Hindlimb muscle (tissue), 1 donor: ENCODE data around the gene ZFHX3. TPM values are rescaled to one million over a fixed set of nuclear protein-coding genes. Genes with fewer than 3 reads are reported as not detected.

ENCODE experiments used
- DNase-seq: peaks from one replicate; pipeline ENCODE4 v3.0.0-alpha.2; 2013
- polyA plus RNA-seq: library from polyadenylated mRNA; unstranded; fragments of 120-200 nt; gene quantifications from one replicate; pipeline ENCODE4 v1.2.1, GENCODE V29; 2013; ENCODE audit not compliant: insufficient read length

Gene ZFHX3
- polyA plus RNA-seq, 1 donor: 8.8 TPM

DNA sequence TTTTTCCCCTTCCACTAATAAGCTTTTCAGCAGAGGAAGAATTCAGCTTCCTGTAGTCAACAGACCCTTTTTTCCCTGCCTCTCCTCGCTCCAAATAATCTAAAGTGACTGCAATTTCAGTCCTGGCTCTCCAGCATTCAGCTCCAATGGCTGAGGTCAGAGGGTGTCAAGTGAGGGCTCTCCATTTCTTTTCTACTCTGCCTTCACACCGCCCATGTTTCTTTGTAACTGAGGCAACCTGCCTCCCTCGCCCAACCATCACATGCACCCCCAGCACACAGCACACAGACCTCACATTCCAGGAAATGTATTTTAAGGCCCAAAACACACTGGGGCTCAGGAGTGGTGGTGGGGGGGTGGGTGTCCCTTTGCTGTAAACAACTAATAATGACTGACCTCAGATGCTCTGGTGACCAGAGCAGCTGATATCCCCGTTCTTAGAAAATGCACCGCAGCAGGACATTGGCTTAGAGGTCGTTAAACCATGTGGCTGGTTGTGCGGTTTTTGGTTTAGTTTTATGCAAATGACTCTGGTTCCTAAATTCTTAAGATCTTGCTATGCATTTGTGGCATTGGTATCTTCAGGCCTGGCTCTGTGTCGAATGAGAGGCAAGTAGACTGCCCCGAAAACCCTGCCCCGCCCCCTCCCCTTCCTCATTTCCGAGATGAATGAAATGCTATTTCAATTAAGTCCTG lies 203.6 kb downstream of the ZFHX3 start:
- no peak for DNase-seq

DNA sequence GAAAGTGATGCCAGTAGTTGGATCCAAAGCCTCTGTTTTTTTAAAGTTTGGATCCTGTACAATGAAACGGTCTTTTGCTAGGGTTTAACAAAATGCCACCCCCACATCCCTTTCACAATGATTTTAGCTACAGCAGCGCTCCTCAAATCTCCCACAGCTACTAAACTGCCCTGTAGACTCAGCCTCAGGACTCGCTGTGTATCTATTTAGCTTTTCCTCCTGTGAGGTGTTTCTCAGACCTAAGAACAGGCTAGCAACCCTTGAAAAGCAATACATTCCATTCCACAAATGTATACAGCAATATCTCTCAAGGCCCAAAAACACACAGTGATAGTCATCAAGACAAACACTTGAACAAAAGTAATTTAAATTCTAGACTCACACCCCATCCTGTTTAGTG lies 206.4 kb downstream of the ZFHX3 start:
- DNase-seq: no peak

DNA sequence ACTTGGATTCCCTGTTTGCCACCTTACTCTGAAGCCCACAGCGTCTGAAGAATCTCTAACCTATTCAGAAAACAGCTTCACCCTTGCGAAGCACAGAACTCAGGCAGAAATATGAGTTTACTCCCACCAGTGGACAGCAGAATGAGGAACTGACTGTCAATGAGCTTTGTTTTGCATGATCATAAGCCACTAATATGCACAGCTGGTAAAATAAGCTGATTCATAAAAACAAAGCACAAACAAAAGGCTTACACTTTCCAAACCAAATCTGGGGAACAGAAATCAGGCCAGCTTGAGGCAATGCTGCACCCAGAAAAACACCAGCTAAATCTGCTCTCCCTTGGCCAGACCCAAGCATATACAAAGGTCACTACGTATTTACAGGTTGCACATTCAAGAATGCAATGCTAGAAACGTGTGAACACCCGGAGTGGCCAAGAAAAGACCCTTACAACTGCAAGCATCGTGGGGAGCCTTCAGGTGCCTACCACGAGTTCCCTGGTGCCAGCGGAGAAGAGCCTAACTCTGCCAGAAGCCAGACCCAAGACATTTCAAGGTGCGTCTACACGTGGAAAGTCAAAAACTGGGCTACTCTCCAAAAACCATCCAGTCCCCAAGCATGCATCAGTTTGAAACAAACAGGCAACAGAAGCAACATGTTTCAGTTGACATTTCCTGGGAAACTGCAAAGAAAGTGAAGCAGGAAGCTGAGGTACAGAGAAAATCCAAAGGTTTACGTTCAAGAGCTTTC lies 207.1 kb downstream of the ZFHX3 start:
- no peak for DNase-seq

DNA sequence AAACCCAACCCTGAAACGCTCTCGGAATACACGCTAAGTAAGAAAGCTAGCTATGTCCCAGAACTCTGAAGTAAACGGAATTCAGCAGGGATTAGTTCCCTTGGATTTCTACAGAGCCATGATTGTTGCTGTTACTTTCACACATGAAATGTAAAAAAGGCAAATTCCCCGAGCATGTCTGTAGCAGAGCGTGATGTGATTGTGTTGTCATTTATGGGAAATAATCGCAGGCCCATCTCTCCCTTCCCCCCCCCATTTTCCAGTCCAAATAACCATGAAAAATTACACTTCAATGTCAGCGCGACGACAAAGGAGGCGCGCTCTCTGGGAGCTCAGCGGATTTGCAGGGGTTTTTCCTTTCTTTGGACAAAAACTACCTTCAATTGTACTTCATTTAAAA lies 209.0 kb downstream of the ZFHX3 start:
- DNase-seq: no peak

DNA sequence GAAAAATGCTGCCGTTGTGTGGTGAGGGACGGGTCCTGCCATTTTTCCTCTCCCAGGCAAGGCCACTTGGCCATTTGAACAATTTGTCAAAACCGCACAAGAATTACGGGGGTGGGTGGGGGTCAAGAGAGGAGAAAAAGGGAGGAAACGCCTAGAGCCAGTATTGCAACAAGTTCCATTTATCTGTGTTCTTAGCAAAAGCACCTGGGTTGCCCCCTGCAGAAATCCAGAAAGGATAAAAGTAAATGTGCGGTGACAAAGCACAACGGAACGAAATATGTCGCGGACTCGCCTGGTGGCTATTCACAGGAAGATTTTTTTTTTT lies 209.4 kb downstream of the ZFHX3 start:
- no peak for DNase-seq

DNA sequence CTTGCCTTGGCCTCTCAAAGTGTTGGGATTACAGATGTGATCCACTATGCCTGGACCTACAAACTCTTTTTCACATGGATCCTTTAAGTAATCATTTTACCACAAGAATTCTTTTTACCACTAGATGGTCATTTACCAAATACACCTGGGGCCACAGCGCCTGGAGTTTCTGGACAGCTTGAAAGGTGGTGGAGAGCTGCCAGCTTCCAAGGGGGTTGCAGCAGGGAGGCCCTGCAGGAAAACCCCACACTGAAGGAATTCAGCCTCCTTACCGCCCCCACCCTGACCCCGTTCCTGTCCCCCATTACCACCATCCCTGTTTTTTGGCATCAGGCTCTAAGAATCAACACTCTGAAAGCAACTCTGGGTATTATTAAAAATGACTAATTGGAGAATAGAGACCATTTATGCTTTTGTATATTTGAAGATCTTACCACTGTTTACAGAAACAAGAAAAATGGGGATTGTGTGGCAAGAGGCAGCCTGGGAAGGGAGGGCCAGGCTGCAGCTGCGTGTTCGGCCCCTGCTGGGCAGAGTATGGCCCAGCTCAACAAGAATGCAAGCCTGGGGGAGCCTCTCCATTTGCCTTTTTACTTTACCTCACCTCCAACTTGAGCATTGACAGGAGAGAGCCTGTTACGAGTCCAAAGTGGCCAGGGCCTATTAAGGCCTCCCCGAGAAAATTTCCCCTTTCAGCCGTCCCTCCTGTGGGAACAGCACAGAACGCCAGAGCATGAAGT lies 209.9 kb downstream of the ZFHX3 start:
- no peak for DNase-seq

DNA sequence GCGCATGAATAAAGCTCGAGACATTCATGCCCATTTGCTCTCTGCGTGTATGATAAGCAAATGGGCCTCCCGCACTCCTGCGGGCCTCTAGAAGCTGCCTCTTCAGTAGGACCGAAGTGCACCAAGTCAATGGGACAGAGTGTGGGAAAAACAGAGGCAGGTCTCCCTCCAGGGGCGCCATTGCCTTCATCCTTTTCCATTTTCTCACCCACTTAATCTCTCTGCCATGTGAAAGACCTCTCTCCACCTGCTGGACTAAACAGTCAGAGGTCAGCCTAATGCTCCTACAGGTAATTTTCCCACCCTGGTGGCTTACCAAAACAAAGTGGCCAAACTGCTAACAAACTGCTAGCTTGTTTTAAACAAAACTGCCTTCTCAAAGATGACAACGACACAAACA lies 210.9 kb downstream of the ZFHX3 start:
- no peak for DNase-seq

DNA sequence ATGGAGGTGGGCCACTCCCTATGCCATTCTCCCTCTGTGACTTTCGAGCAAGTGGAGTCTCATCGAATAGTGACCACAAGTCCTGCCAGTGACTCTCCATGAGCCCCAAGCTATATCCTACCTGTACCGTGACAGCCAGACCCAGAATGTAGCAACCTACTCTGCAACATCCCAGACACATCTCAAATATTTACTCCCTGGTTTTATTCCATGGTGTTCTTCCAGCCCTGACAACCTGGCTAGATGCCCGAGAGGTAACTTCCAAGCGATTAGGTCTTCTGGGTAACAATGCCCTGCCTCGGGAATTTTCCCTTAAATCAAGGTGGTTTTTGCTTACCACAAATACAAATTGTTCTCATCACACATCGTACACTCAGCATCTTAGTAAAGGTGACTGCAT lies 211.7 kb downstream of the ZFHX3 start:
- DNase-seq: no peak

DNA sequence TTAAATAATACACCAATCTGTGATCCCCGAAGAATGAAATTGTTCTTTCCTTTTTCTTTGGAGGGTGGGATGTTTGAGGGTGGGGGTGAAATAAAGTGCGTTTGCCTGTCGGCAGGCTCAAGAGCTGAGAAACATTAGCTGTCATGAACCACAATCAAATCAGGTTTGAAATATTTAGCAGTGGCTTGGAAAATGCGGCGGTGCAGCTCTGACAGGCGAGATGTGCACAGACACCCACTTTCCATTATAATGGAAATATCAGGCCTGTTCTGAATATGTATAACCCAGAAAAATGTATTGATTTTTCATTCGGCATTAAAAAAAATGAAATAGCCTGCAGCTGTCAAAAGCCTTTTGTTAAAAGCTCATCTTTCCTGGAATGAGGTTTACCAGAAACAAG lies 212.8 kb downstream of the ZFHX3 start:
- DNase-seq: no peak

DNA sequence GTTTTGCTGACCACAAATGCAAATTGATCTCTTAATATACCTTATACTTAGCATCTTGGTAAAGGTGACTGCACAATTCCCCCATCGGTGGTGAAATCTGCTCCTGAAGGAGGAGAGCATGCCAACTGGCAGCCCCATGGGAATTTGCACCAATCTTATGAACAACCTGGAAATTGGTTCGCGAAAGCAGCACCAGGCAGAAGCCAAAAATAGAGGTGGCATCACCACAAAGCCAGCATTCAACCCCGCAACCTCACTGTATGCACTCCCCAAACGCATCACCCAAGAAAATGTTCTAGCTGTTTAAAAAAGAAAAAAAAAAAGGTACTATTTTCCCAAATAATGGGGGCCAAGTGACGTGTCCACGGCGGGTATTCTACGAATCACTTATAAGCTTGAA lies 213.4 kb downstream of the ZFHX3 start:
- no peak for DNase-seq

DNA sequence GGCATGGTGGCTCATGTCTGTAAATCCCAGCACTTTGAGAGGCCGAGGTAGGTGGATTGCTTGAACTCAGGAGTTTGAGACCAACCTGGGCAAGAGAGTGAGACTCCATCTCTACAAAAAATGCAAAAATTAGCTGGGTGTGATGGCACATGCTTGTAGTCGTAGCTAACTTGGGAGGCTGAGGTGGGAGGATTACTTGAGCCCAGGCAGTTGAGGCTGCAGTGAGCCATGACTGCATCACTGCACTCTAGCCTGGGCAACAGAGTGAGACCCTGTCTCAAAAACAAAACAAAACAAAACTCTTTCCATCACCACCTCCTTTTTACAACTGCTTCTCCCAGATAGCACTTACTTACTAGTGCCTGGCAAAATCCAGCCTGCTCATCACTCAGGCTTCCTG lies 214.0 kb downstream of the ZFHX3 start:
- DNase-seq: no peak

DNA sequence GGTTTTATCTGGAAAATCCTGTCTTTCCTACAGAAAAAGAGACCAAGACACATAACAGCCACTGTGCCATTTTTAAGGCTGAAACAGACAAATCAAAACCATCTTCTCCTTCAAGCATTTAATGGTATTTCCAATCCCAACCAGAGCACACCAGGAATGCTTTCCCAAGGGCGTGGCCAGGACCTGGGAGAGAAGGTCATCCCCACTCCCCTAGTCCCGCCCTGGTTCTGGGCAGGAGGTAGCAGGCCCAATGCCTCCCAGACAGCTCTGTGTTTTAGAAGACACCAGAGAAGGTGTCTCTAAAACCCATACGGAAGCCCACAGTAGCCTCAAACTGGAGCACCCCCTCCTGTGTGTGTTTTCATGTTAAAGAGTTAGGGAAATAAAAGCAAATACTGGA lies 214.4 kb downstream of the ZFHX3 start:
- no peak for DNase-seq

DNA sequence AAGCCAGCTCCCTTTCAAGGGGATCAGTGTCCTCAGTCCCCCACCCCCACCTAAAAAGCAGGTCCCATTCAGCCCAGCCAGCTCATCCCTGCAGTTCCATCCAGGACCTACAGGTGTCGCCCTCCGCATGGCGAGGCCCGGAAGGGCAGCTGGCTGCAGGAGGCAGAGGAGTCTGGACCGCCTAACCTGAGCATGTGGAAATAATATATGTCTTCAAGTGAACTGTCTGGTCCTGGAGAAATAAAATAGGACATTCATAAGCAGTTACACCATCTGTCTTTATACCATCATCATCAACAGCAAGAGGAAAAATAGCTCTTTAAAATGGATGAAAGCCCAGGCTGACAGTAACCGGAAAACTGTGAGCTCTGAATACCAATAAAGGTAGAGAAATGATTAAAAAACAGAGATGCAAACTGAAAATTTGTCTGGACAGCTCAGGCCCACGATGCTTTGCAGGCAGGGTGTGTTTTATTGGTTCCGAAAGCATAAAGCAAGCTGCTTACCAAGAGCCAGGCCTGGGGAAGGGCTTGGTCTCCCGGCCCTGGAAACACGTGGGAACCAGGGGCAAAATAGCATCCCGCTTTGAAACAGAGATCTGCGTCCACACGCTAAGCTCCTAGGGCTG lies 215.2 kb downstream of the ZFHX3 start:
- DNase-seq: peak; percentile 88

DNA sequence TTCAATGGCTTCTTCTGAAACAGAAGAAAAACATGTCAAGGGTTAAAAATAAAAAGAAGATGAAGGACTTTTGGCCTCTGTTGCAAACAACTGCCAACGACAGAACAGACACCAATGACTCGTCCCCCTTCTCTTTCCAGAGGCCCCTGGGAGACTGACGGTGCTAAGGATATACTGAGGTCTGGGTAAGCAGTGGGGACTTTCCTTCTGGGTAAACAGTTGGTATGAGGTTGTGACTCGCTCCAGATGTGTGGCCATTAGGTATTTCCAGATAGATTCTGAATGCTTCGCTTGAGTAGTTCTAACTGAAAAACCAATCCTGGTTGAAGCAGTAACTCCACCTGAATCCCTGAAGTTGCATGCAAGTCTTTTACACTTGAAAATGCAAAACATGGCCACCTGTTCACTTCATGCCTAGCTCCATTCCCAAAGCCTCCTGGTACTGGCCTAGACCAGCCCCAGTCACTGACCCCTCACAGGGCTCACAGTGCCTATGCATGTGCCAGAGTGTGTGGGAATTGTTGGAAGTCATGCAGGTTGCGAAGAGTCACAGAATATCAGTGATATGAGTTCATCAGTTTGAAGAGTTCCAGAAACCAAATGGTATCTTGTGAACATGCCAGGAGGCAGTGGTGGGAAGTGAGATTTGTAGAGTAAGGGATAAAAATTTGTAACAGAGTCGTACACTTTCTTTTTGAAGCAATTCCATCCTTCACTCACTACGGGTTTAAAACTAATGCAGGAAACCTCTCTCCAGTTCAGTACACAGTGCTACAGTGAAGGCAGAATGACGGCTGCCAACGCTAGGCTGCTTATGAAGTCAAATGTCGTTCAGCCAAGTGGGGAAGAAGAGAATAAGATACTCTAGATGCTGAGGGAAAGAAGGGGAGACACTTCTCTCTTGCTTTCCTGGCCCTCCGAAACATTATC lies 217.8 kb downstream of the ZFHX3 start:
- DNase-seq: no peak

DNA sequence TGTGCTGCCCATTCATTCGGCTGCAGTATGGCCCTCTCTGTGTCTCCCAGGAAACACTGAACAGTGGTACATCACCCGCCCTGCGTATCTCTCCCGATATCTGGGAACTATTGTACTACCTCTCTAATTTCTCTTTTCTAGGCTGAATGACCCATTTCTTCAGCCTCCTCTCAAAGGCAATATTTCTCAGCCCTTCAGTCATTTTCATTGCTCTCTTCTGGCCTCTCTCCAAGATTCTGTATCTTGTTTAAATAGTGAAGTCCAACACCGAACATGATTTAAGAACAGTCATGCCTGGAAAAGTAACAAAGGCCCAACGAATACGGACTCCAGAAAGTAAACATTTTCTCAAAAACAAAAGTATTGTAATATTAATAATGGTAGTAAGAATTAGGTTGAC lies 220.1 kb downstream of the ZFHX3 start:
- DNase-seq: no peak

DNA sequence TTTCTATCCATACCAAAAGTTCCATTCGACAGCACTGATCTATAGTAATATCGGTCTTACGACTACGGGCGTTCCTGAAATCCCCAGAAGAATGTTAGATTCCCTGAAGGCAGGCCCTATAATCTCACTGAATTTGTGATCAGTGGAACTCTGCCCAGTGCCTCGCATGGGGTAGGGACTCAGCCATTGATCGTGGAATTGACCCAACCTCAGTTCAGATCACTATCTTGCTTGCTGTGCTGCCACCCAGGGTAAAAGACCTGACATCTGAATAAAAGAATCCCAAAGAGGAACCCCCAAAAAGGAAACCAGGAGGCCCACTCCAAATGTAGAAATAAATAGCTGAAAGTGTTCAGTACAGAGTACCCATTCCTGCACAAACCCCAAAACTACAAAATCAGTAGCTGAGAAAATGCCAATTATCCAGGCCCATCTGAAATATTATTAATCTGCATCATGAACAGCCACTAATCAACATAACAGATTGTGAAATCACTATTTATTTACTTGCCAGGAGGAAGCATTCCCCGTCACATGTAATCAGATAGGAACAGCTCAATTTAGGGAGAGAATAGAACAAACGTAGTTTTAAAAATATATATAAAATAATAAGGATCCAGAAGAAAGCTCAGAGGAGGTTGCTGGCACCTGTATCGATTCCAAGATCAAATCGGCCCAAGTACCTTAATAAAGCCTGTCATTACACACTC lies 221.9 kb downstream of the ZFHX3 start:
- no peak for DNase-seq

DNA sequence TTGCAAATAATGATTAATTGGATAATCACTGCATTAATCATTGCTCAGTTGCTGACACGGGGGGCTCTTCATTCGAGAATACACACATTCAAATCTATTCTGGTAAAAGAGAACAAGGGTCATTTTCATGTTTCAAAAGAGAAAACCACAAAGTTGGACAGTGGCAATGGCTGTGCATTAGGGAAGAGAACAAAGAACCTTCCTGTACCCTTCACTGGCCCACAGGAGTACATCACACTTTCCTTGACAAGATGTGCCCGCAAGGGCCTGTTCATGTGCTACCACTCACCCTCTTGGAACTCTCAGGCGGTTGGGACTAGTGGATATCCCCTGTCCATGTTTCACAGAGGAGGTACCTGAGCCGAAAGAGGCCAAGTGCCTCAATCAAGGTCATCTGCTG lies 223.2 kb downstream of the ZFHX3 start:
- DNase-seq: no peak

DNA sequence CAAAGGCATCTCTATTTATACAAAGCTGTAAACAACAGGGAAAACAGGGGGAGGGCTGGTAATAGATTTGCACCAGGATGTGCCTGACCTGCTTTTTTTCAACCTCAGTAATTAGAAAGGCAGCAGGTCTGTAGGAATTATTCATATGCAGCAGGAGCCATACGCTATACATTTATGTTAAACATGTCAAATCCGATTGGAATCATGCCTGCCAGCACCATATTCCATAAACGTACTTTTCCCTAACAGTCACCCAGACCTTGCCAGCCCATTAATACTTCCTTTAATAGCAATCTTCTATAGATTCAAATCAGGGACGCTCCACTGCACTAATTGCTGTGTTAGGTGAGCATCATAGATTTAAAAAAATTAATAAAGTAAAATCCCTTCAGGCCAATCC lies 223.9 kb downstream of the ZFHX3 start:
- DNase-seq: no peak

DNA sequence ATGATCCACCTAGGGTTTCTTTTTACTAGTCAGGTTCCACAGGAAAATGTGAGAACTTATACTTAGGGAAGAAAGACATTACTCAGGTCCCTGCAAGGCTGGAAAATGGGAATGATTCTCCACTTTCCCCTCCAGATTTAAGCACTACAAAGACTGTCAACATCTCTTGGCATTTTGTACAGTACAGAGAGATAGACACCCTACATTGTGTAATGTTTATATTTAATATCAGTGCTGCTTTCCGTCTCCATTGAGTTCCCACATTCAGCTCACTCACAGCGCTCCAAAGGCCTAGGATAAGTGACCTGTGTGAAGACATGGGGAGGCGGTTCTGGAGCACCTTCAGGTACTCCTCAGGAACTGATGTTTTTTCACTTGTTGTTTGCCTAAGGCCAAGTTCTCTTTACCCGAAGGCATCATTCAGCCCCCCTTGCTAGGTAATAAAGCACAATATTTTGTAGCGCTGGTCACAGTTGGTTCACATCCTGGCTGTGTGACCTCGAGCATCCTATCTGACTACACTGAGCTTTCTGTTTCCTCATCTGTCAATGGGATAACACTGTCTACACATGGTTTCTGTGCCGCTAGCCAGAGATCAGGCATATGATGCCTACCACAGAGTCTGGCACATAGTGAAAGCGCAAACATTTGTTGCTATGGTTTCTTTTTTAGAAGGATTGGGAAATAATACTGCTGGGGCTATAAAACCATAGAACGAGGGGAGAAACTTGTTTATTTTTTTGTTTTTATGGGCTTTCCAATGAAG lies 226.6 kb downstream of the ZFHX3 start:
- no peak for DNase-seq

DNA sequence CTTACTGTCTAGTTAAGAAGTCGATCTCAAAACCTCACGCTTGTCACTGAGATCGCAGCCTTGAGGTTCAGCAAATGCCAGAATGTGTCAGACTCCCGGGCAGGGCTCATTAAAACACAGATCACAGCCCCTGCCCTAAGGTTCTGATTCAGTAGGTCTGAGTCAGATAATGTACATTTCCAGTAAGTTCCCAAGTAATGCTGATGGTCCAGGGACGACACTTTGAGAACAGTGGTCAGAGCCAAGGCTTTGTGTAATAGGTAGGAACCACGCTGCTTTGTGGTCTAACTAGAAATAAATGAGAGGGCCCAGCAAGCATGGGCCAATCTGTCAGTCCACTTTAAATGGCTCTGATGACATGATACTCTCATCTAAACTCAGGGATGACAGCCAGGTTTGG lies 228.6 kb downstream of the ZFHX3 start:
- no peak for DNase-seq
